LNCAP (cell line): ENCODE data around the gene TMEM184A.

ENCODE experiments used
- CTCF ChIP-seq: fragments of 450-650 bp; IDR thresholded peaks from 2 replicates; pipeline ENCODE4 v1.5.1; 2017; ENCODE audit warnings: mild to moderate bottlenecking

The TMEM184A gene

GRCh38 chr7:1569440-1569832, 13.4 kb upstream of the TMEM184A start:
- no peak for TF ChIP-seq CTCF

GRCh38 chr7:1569016-1569415, 13.0 kb upstream of the TMEM184A start:
- TF ChIP-seq CTCF: no peak

- no peak for TF ChIP-seq CTCF
Measured at GRCh38 chr7:1567896-1568510, 12.0 kb upstream of the TMEM184A start.

- TF ChIP-seq CTCF: no peak
Measured at GRCh38 chr7:1567049-1567771, 11.2 kb upstream of the TMEM184A start.

GRCh38 chr7:1566687-1567048, 10.7 kb upstream of the TMEM184A start:
- no peak for TF ChIP-seq CTCF

- no peak for TF ChIP-seq CTCF
Measured at GRCh38 chr7:1564603-1565022, 8.6 kb upstream of the TMEM184A start.

GRCh38 chr7:1563981-1564602, 8.1 kb upstream of the TMEM184A start:
- TF ChIP-seq CTCF: no peak
